Myocyte (in vitro differentiated cells): ENCODE data around the gene OGN. TPM values are rescaled to one million over a fixed set of nuclear protein-coding genes. Genes with fewer than 3 reads are reported as not detected.
A peak's percentile ranks its signal among the peaks of the same experiment; 100 is the strongest.

Experiments used
- DNase-seq: peaks from one replicate; pipeline ENCODE4 v3.0.0-alpha.2; 2012; ENCODE audit warnings: low read depth
- total RNA-seq: library from RNA; depleted of rRNA; stranded (reverse); fragments of >200 nt; gene quantifications from 2 replicates; pipeline ENCODE4 v1.2.3, GENCODE V29; 2014

OGN gene
- total RNA-seq, 1 donor from 2014 or later = not detected

- peak; percentile 41 for DNase-seq
Observed at GRCh38 chr9:92349771-92350739, 54.3 kb downstream of the OGN start.

GRCh38 chr9:92345582-92345981 lies 58.8 kb downstream of the OGN start:
- no peak for DNase-seq

- peak; percentile 21 for DNase-seq
Observed at GRCh38 chr9:92342825-92343488, 61.4 kb downstream of the OGN start.

GRCh38 chr9:92341578-92341977 lies 62.8 kb downstream of the OGN start:
- peak; percentile 95 for DNase-seq

- DNase-seq = no peak
Observed at GRCh38 chr9:92333282-92333634, 71.1 kb downstream of the OGN start.

Other genes starting within 250 kb of the OGN start
- 234 and 238 TPM in 2 replicates for gene IARS1, start 110.9 kb downstream of the OGN start, total RNA-seq
- gene NOL8, start 79.2 kb downstream of the OGN start, total RNA-seq = 25.2 and 27.1 TPM in 2 replicates
- 8.4 and 13.1 TPM in 2 replicates for gene CENPP, start 78.6 kb downstream of the OGN start, total RNA-seq
- gene OMD, start 19.9 kb upstream of the OGN start, total RNA-seq = not detected in 2 replicates
- 0.19 TPM in 1 of 2 replicates, not detected in the other for gene ASPN, start 77.9 kb upstream of the OGN start, total RNA-seq
- 11.2 and 11.8 TPM in 2 replicates for gene ECM2, start 131.4 kb upstream of the OGN start, total RNA-seq